ENCODE results near the gene ALDH1L2.

The ALDH1L2 gene

DNA sequence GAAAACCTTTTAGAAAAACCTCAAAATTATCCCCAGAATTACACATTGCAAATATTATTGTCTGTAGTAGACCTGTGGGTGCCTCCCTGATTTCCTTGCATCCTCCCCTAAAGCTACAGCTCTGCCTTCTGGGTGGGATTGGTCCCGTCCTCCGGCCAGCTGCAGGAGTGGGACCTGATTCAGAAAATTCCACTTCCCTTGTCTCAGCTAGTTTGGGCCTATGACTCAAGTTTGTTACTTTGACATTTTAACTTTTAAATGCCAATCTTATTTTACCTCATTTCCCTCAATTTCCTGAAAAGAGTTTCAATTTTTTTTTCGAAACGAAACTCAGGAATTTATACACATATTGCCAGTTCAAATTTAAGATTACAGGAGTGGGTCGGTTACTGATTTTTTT is 113.0 kb downstream of the ALDH1L2 start:
- no peak for TF ChIP-seq CTCF (IDR thresholded peaks at IDR 0.05; ENCODE audit: insufficient read depth, missing control alignments)
- no peak for FAIRE-seq

More for the DNA sequence above, 113.0 kb downstream of the ALDH1L2 start:
- no peak for DNase-seq (ENCODE audit: insufficient read length, low spot score)

Data from D721Med (cell line).